ENCODE measurements around the gene FAM50B.

The FAM50B gene

DNA sequence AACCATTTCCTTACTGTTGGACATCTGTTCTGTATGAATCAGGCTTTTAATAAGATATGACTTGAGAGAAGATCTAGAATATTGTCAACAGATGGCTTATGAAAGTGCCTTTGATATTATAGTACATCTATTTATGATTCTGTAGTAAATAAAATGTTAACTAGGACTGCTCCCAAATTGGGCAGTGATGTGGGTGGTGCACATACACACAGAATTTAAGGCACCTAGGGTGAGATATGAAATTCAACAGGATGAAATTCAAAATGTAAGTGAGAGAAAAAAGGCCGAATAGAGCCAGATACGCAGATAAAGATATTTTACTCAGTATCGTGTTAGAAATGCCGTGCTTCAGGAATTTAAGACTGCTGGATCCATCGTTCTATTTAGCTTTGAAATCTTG is 26.3 kb downstream of the FAM50B start:
- no peak for DNase-seq

DNA sequence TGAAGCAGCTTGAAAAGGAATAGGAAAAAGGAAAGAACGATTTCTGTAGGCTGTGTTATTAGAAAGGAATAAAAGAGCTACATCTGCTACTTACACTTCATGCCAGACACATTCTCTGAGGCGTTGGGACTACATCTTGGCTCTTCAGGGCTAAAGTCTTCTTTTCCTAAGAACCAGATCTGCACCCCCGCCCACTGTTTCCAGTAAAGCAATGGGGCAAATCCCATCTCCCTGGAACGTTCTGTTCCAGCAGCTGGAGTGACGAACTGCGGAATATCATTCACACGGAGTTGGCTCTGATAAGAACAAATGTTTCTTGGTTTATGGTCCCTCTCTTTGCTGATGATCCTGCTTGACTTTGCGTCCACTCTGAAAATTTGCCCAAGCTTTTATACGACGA is 26.9 kb downstream of the FAM50B start:
- peak; percentile 18 for DNase-seq

DNA sequence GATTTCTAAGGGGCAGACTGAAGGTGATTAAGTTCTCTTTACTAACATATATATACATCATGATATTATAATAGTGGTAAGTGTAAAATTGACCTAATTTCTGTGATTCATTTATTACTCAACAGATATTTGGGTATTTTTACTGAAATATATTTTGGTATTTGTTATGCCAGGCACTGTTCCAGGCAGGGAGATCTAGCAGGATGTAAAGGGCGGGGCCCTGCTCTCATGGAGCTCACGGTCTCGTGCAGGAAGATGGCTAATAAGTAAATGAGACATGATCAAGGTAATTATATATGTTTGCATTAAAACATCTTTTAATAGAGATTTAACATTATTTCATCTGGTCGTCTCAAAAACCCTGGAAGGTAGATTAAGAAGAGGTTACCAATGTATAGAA is 27.7 kb downstream of the FAM50B start:
- DNase-seq, result no peak

GRCh38 chr6:3878048-3878666 is 29.0 kb downstream of the FAM50B start:
- DNase-seq, result peak; percentile 40

GRCh38 chr6:3879194-3879952 is 30.2 kb downstream of the FAM50B start:
- no peak for DNase-seq

GRCh38 chr6:3881711-3882421 is 32.7 kb downstream of the FAM50B start:
- DNase-seq, result no peak

DNA sequence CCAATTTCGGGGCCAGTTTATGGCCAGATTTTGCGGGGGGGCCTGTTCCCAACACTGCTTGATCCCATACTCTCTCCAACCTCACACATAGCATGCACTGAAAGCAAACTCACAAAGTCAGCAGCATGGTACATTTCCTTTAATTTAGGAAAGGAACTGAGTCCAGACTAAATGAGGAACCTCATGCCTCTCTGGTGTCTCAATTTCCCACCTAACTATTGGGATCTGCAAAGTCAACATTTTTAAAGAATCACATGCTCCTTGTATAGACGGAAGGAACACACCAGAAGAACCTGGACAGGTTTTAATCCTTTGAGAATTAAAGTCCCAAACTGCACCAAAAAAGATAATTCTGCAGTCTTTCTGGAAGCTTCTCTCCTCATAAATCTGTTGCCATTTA is 33.3 kb downstream of the FAM50B start:
- DNase-seq, result no peak

GRCh38 chr6:3882866-3883265 is 33.7 kb downstream of the FAM50B start:
- DNase-seq, result no peak

GRCh38 chr6:3884007-3884745 is 35.0 kb downstream of the FAM50B start:
- DNase-seq, result no peak

DNA sequence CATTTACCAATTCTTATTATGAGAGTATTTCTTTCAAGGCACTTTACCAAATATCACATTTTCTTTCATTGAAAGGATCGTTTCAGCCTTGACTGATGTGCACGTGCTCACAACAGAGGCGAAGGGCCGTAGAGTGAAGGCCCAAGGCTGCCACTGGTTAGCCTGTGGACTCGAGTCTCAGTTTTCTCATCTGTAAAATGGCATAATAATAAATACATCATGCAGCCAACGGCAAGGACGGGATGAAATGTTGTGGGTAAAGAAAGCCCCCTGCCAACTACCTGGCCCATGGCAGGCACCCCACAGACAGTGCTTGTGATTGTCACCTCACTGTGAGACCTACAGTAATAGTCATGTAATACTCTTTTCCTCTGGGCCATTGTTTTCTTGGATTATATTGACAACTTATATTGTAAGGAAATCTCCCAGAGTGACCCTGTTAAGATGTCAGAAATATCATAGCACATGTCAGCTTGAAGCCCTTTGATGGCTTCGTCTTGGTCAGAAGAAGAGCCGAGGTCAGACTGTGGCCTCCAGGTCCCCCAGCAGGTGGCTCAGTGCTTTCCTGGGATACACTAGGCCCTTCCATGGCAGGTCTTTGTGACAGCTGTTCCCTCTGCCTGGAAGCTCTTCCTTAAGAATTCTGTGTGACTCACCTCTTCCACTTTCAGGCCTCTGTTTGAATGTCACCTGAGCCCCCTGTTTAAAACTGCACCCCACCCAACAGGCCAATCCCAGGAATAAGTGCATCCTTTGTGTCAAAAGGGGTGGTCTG is 36.3 kb downstream of the FAM50B start:
- no peak for DNase-seq

GRCh38 chr6:3887150-3887700 is 38.1 kb downstream of the FAM50B start:
- DNase-seq, result no peak

- DNase-seq, result no peak
Measured at GRCh38 chr6:3888153-3888957, 39.2 kb downstream of the FAM50B start.

- DNase-seq, result no peak
Measured at GRCh38 chr6:3890047-3890446, 40.9 kb downstream of the FAM50B start.

- DNase-seq, result no peak
Measured at GRCh38 chr6:3891883-3892282, 42.7 kb downstream of the FAM50B start.

- no peak for DNase-seq
Measured at GRCh38 chr6:3892603-3893002, 43.4 kb downstream of the FAM50B start.

DNA sequence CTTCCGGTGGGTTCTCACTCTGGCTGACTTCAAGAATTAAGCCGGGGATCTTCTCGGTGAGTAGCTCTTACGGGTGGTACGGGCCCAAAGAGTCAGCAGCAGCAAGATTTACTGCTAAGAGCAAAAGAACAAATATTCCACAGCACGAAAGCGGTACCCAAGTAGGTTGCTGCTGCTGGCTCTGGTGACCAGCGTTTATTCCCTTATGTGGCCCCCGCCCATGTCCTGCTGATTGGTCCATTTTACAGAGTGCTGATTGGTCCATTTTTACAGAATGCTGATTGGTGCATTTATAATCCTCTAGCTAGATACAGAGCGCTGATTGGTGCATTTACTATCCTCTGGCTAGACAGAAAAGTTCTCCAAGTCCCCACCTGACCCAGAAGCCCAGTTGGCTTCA is 44.3 kb downstream of the FAM50B start:
- no peak for DNase-seq

- no peak for DNase-seq
Measured at GRCh38 chr6:3893917-3894316, 44.7 kb downstream of the FAM50B start.

- DNase-seq, result no peak
Measured at GRCh38 chr6:3894590-3895311, 45.6 kb downstream of the FAM50B start.

DNA sequence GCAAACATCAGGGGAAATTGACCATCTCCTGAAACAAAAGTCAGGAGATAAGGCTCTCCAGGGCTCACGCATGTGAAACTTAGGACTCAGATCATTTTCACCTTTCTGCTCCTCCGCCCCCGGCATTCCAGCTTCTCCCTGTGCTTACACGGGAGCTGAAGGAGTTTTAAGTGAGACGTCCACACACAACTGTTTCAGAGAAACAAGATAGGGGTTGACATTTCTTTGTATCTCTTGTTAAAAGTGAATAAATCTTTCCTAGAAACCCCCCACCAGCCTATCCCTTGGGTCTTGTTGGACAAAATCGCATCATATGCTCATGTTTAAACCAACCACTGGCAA is 46.1 kb downstream of the FAM50B start:
- DNase-seq, result no peak

DNA sequence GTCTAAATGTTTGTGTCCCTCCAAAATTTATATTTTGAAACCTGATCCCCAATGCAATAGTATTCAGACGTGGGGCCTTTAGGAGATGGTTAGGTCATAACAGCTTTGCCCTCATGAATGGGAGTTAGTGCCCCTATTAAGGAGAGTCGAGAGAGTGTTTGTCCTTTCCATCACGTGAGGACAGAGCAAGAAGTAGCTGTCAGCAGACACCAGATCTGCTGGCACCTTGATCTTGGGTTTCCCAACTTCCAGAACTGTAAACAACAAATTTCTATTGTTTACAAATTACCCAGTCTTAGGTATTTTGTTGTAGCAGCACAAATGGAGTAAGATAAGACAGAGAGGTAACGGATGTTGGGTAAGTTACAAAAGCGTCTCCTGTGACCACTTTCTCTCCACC is 46.6 kb downstream of the FAM50B start:
- DNase-seq, result no peak
